K562 (cell line): Measurements from ENCODE around the gene SLC2A13. TPM values are rescaled to one million over a fixed set of nuclear protein-coding genes. Genes with fewer than 3 reads are reported as not detected.
A peak's percentile ranks its signal among the peaks of the same experiment; 100 is the strongest.

Experiments
- ATAC-seq: fragments of 200-7000 bp; cut with Tn5 transposase; 3 replicates; pipeline ENCODE4 v1.9.1; 2020; ENCODE audit warnings: moderate library complexity
- BruUV-seq: library from RNA; stranded (reverse); fragments of 400-500 nt; replicated peaks from 2 replicates; lab custom pipeline; 2021; lab: Mats Ljungman, UMichigan
- CTCF ChIA-PET: fragments of 300-600 bp; formaldehyde crosslinking; extraction: SDS; loops from one replicate; lab custom pipeline; 2021; ENCODE audit warnings: low intra/inter-chr PET ratio; lab: Yijun Ruan, JAX
- POLR2A ChIA-PET: fragments of 300-600, 350-650 bp; sonication (Branson Sonifier 250); formaldehyde crosslinking; extraction: SDS; loops from one replicate; lab custom pipeline; 2021; ENCODE audit warnings: antibody characterized with exemption, inconsistent platforms; lab: Yijun Ruan, JAX
- DNase-seq, 4 experiments: peaks; one replicate each; pipeline versions ENCODE4 v3.0.0 to v3.0.0-alpha.2; 2011 to 2018; ENCODE audit warnings: low spot score in 3 of 4, mixed read lengths in 3 of 4; ENCODE audit errors: extremely low read depth in 1 of 4
- FAIRE-seq: peaks from 2 replicates; lab custom pipeline; 2011; peaks lifted over from hg19 to GRCh38; lab: Jason Lieb, UNC
- H2AFZ ChIP-seq: 2 replicates; pipeline ENCODE4 v1.6.0; 2011; ENCODE audit warnings: low read depth, low read length, control low read depth, inconsistent platforms
- H3K27ac ChIP-seq: fragments of 200-600 bp; 3 replicates; pipeline ENCODE4 v1.8.0; 2011; ENCODE audit warnings: low read depth, mild to moderate bottlenecking, control low read depth, inconsistent platforms, low read length, moderate library complexity, mixed read lengths; ENCODE audit errors: extremely low read depth
- H3K27me3 ChIP-seq, 2 experiments: fragments of 300-600 bp in 1 of 2; 2 replicates in 1 of 2; 3 replicates in 1 of 2; pipeline versions ENCODE4 v1.6.0 to v1.8.0; 2011; ENCODE audit warnings: inconsistent platforms in 2 of 2, low read length in 2 of 2, mild to moderate bottlenecking in 1 of 2, mixed read lengths in 1 of 2, moderate library complexity in 1 of 2; ENCODE audit not compliant: control insufficient read depth in 2 of 2, insufficient read depth in 2 of 2
- H3K36me3 ChIP-seq: fragments of 300-600 bp; 3 replicates; pipeline ENCODE4 v1.8.0; 2011; ENCODE audit warnings: mild to moderate bottlenecking, low read length, inconsistent platforms; ENCODE audit not compliant: control insufficient read depth, insufficient read depth
- H3K4me1 ChIP-seq, 2 experiments: fragments of 200-600 bp in 1 of 2; replicated peaks in 1 of 2; 2 replicates in 1 of 2; 3 replicates in 1 of 2; pipeline versions ENCODE4 v1.5.1 to v1.8.0; 2011; ENCODE audit warnings: inconsistent platforms in 2 of 2, low read length in 2 of 2, mild to moderate bottlenecking in 1 of 2, mixed read lengths in 1 of 2, moderate library complexity in 1 of 2; ENCODE audit not compliant: control insufficient read depth in 2 of 2, insufficient read depth in 2 of 2
- H3K4me2 ChIP-seq: 2 replicates; pipeline ENCODE4 v1.6.1; 2011; ENCODE audit warnings: low read length, control low read depth, inconsistent platforms, mixed read lengths; ENCODE audit not compliant: insufficient read depth
- H3K4me3 ChIP-seq: fragments of 200-600 bp; sonication (generic), shearing (Covaris generic); 2 replicates; pipeline ENCODE4 v1.5.1; 2016; ENCODE audit warnings: control low read depth, inconsistent platforms
- H3K79me2 ChIP-seq: fragments of 200-600 bp; 3 replicates; pipeline ENCODE4 v1.8.0; 2011; ENCODE audit warnings: low read length, inconsistent platforms; ENCODE audit not compliant: control insufficient read depth, insufficient read depth
- H3K9ac ChIP-seq, 2 experiments: 2 replicates each; pipeline versions ENCODE4 v1.6.0 to v1.6.1; 2011; ENCODE audit warnings: low read depth in 2 of 2, low read length in 2 of 2, control low read depth in 1 of 2, inconsistent platforms in 1 of 2, mild to moderate bottlenecking in 1 of 2, mixed read lengths in 1 of 2; ENCODE audit not compliant: insufficient read depth in 1 of 2
- H3K9me1 ChIP-seq: one replicate; pipeline ENCODE4 v1.6.0; 2011; ENCODE audit warnings: inconsistent platforms, mild to moderate bottlenecking, low read length, moderate library complexity; ENCODE audit not compliant: control insufficient read depth, insufficient read depth
- H3K9me3 ChIP-seq: replicated peaks from 2 replicates; pipeline ENCODE4 v1.5.1; 2011; ENCODE audit warnings: low read depth, low read length, inconsistent platforms; ENCODE audit not compliant: control insufficient read depth, insufficient read depth
- H4K20me1 ChIP-seq: replicated peaks from 2 replicates; pipeline ENCODE4 v1.6.1; 2011; ENCODE audit warnings: low read length, inconsistent platforms, mixed read lengths; ENCODE audit not compliant: control insufficient read depth, insufficient read depth
- ATF1 ChIP-seq, 2 experiments: fragments of 450-650 bp in 1 of 2; IDR thresholded peaks; 2 replicates each; pipeline ENCODE4 v1.6.1; 2016; ENCODE audit warnings: missing compliant biosample characterization in 1 of 2, missing genetic modification characterization in 1 of 2
- CEBPB ChIP-seq: fragments of 450-650 bp; IDR thresholded peaks from 2 replicates; pipeline ENCODE4 v1.6.1; 2016; ENCODE audit warnings: missing genetic modification characterization, missing compliant biosample characterization
- CREB1 ChIP-seq, 2 experiments: sonication (generic) in 1 of 2; formaldehyde crosslinking in 1 of 2; IDR thresholded peaks; 2 replicates each; pipeline versions ENCODE4 v1.6.1 to v1.8.0; 2012 to 2022; ENCODE audit warnings: inconsistent platforms in 1 of 2, mild to moderate bottlenecking in 1 of 2, missing genetic modification reagents in 1 of 2, moderate library complexity in 1 of 2
- CREM ChIP-seq: IDR thresholded peaks from 2 replicates; pipeline ENCODE4 v1.6.1; 2014; ENCODE audit warnings: antibody characterized with exemption, low read depth
- CTCF ChIP-seq, 3 experiments: IDR thresholded peaks in 2 of 3; conservative IDR thresholded peaks in 1 of 3; 2 replicates each; pipeline ENCODE4 v1.5.1; 2011 to 2012; ENCODE audit warnings: low read length in 3 of 3, mild to moderate bottlenecking in 3 of 3, control low read depth in 2 of 3, improper control_type of control experiment in 1 of 3, inconsistent platforms in 1 of 3, low read depth in 1 of 3, mixed read lengths in 1 of 3, moderate library complexity in 1 of 3; ENCODE audit not compliant: insufficient read depth in 2 of 3
- RAD21 ChIP-seq, 2 experiments: fragments of 250-450 bp in 1 of 2; fragments of 450-650 bp in 1 of 2; sonication (Bioruptor Pico) in 1 of 2; formaldehyde crosslinking in 1 of 2; IDR thresholded peaks in 1 of 2; conservative IDR thresholded peaks in 1 of 2; 2 replicates each; pipeline versions ENCODE4 v1.4.0 to v1.8.0; 2020 to 2022; ENCODE audit warnings: mild to moderate bottlenecking in 2 of 2, moderate library complexity in 1 of 2
- SMAD1 ChIP-seq: fragments of 150-350 bp; IDR thresholded peaks from 2 replicates; pipeline ENCODE4 v1.6.1; 2014; ENCODE audit warnings: low read length, low read depth; ENCODE audit not compliant: partially characterized antibody
- SMC3 ChIP-seq: conservative IDR thresholded peaks from 2 replicates; pipeline ENCODE4 v1.6.1; 2011; ENCODE audit warnings: low read depth, low read length, improper control_type of control experiment; ENCODE audit not compliant: insufficient read depth
- XRCC4 ChIP-seq: IDR thresholded peaks from one replicate; pipeline ENCODE4 v1.6.1; 2011; ENCODE audit not compliant: insufficient read depth, insufficient read length; ENCODE audit errors: extremely low read depth
- WGBS: fragments of 100-300 bp; shearing (Covaris generic); methylation state at CpG from one replicate; pipeline ENCODE4 v1.1.6; 2016; ENCODE audit warnings: low coverage, mixed read lengths; ENCODE audit not compliant: insufficient coverage; ENCODE audit errors: missing lambda C conversion rate; 5-methylcytosine and 5-hydroxymethylcytosine counted together
- in situ Hi-C: fragments of 300-500 bp; cut with MboI; formaldehyde crosslinking; loops from 4 replicates; pipeline ENCODE4 v1.15.0; 2018; ENCODE audit warnings: inconsistent platforms, mixed read lengths
- intact Hi-C: fragments of 100-400 bp; cut with micrococcal nuclease; formaldehyde crosslinking; loops from 2 replicates; pipeline ENCODE4 v1.14.2; 2022
- polyA plus RNA-seq, 8 experiments: library from polyadenylated mRNA; depleted of rRNA in 4 of 8; stranded (reverse) in 5 of 8; unstranded in 3 of 8; fragments of >200 nt; fragmentation: Nextera tagmentation in 2 of 8; fragmentation: Illumina TruSeq in 1 of 8; extraction: Ambion mirVana in 2 of 8; extraction: Trizol in 1 of 8; gene quantifications; 2 replicates each; pipeline versions ENCODE4 v1.2.1 to v1.2.3, GENCODE V29; 2011 to 2014; ENCODE audit warnings: inconsistent platforms in 1 of 8, missing spikeins in 1 of 8
- total RNA-seq, 7 experiments: library from RNA; depleted of rRNA in 6 of 7; stranded (reverse); fragments of >200 nt in 6 of 7; fragmentation: Illumina TruSeq in 2 of 7; extraction: Trizol in 2 of 7; gene quantifications; 2 replicates each; pipeline versions ENCODE4 v1.2.1 to v1.2.3, GENCODE V29; 2011 to 2021; ENCODE audit warnings: low replicate concordance in 1 of 7

The SLC2A13 gene
- total and polyA plus RNA-seq, 9 of the 15 experiments (the other 6 are each of a cell fraction or from before 2014, with no cell fraction given), result 1.7 to 12.4 (median 9.0) TPM

- H3K4me1 ChIP-seq, result no peaks in the 10 kb centered on the region
- no peak overlapping the region for H2AFZ ChIP-seq
- no peak overlapping the region for H3K4me2 ChIP-seq
- no peak overlapping the region for H3K4me3 ChIP-seq
- H3K36me3 ChIP-seq, result no peaks in the 10 kb centered on the region; the same call in 2 of the 3 replicates
- 7% methylated on average over 5 of the region's 5 CpGs for WGBS
- no peaks in the 10 kb centered on the region for H3K9me3 ChIP-seq
- TF ChIP-seq RAD21 (CRISPR knock-in tag; conservative IDR thresholded peaks at IDR 0.05 in 1 of 2, IDR thresholded peaks at IDR 0.05 in 1 of 2) (peak in 1 of 2 experiments; percentile 57; a peak in 2 of 4 replicates), CREM (peak; percentile 55), SMAD1 (no peak), CTCF (IDR thresholded peaks at IDR 0.05 in 2 of 3, conservative IDR thresholded peaks at IDR 0.05 in 1 of 3; ENCODE audit: insufficient read depth in 2 of 3, low read depth in 1 of 3, low read length in 3 of 3) (peak; percentile 68 to 94 (median 74)), ATF1 (CRISPR knock-in tag; IDR thresholded peaks at IDR 0.05) (no peak), ATF1 (tag; IDR thresholded peaks at IDR 0.05) (0 out of 2 replicates have a peak, but pooled peaks have one; percentile 17), SMC3 (0 out of 2 replicates have a peak, but pooled peaks have one; percentile 13), CREB1 (IDR thresholded peaks at IDR 0.05) (0 out of 2 replicates have a peak, but pooled peaks have one; percentile 23), CREB1 (CRISPR knock-in tag; IDR thresholded peaks at IDR 0.05) (no peak), XRCC4 (no peak), CEBPB (tag) (peak; percentile 34; the same call in 1 of the 2 replicates)
- intact Hi-C loops, result no loop called here
- H3K27me3 ChIP-seq, result no peaks in the 10 kb centered on the region
- ATAC-seq, result peak; percentile 100
- H4K20me1 ChIP-seq, result no peaks in the 10 kb centered on the region
- DNase-seq, result peak; percentile 63 to 71 (median 66)
- ChIA-PET POLR2A (no interaction called here), CTCF (interaction anchor here (0.5 kb wide), 1 partner anchor 184 kb away, joined by 3 read pairs; no protein-coding TSS in a partner anchor)
- in situ Hi-C loops, result no loop called here
- no peak overlapping the region for H3K27ac ChIP-seq
- BruUV-seq, result no TSS peak
- FAIRE-seq, result peak; percentile 92
- no peak overlapping the region for H3K9ac ChIP-seq
- no peaks in the 10 kb centered on the region for H3K9me1 ChIP-seq
- no peaks in the 10 kb centered on the region for H3K79me2 ChIP-seq
These were observed 298.8 kb downstream of the SLC2A13 start for GRCh38 chr12:39807043-39807442.
